SK-N-SH treated with all-trans-retinoic acid at 6 μM for 48 hours (cell line): ENCODE data around the gene ARL6IP4.

ENCODE experiments used
- ARNTL ChIP-seq: fragments of 450-650 bp; formaldehyde crosslinking; IDR thresholded peaks from 2 replicates; pipeline ENCODE4 v1.5.0; 2020; ENCODE audit warnings: low read depth, mild to moderate bottlenecking, moderate library complexity, borderline replicate concordance
- BACH2 ChIP-seq: fragments of 250-450 bp; sonication (Bioruptor Pico); IDR thresholded peaks from 2 replicates; pipeline ENCODE4 v1.9.0; 2021; ENCODE audit warnings: mild to moderate bottlenecking, borderline replicate concordance
- CSDC2 ChIP-seq: fragments of 250-450 bp; sonication (Bioruptor Pico); IDR thresholded peaks from 2 replicates; pipeline ENCODE4 v1.5.0; 2020; ENCODE audit warnings: mild to moderate bottlenecking, moderate library complexity
- GLIS3 ChIP-seq: fragments of 250-450 bp; sonication (Bioruptor Pico); IDR thresholded peaks from 2 replicates; pipeline ENCODE4 v1.5.0; 2020; ENCODE audit warnings: mild to moderate bottlenecking, moderate library complexity
- OSR1 ChIP-seq: fragments of 250-450 bp; sonication (Bioruptor Pico); IDR thresholded peaks from 2 replicates; pipeline ENCODE4 v1.8.0; 2022; ENCODE audit warnings: moderate library complexity, mild to moderate bottlenecking, inconsistent platforms
- PPARA ChIP-seq: fragments of 250-450 bp; sonication (Bioruptor Pico); IDR thresholded peaks from 2 replicates; pipeline ENCODE4 v1.5.0; 2020; ENCODE audit warnings: mild to moderate bottlenecking, borderline replicate concordance
- RARB ChIP-seq: fragments of 250-450 bp; sonication (Bioruptor Pico); IDR thresholded peaks from 2 replicates; pipeline ENCODE4 v1.8.0; 2021; ENCODE audit warnings: mild to moderate bottlenecking, moderate library complexity
- TOX ChIP-seq: fragments of 250-450 bp; sonication (Bioruptor Pico); IDR thresholded peaks from 2 replicates; pipeline ENCODE4 v1.8.0; 2021; ENCODE audit warnings: mild to moderate bottlenecking, moderate library complexity, borderline replicate concordance
- ZC3H10 ChIP-seq: fragments of 250-450 bp; sonication (Bioruptor Pico); IDR thresholded peaks from 2 replicates; pipeline ENCODE4 v1.5.1; 2021; ENCODE audit warnings: mild to moderate bottlenecking, moderate library complexity
- ZFP30 ChIP-seq: fragments of 450-650 bp; formaldehyde crosslinking; IDR thresholded peaks from 2 replicates; pipeline ENCODE4 v1.5.0; 2022; ENCODE audit warnings: mild to moderate bottlenecking, moderate library complexity
- ZNF8 ChIP-seq: fragments of 450-650 bp; formaldehyde crosslinking; IDR thresholded peaks from 2 replicates; pipeline ENCODE4 v1.5.0; 2020; ENCODE audit warnings: mild to moderate bottlenecking, moderate library complexity
- TF ChIP-seq, protein P1 (sequence below): fragments of 250-450 bp; sonication (Bioruptor Pico); IDR thresholded peaks from 2 replicates; pipeline ENCODE4 v1.8.0; 2020; ENCODE audit warnings: mild to moderate bottlenecking, moderate library complexity, borderline replicate concordance
- TF ChIP-seq, protein P2 (sequence below): fragments of 250-450 bp; sonication (Bioruptor Pico); IDR thresholded peaks from 2 replicates; pipeline ENCODE4 v1.5.1; 2020; ENCODE audit warnings: low read depth, mild to moderate bottlenecking, moderate library complexity

DNA sequence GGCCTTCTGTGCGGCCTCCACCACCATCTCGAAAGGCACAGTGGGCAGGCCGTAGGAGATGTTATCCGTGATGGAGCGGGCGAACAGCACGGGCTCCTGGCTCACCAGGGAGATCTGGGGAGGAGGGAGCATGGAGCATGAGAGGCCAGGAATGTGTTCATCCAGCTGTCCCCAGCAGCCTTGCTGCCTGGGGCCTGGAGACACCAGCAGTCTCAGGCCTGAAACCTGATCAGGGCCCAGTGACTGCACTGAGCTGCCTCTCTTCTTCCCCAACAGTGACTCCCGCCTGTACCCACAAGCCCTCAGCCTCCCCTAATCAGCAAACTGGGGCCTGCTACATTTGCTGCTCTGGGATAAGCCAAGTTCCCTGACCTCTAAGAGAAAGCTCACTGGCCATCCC, 45.2 kb upstream of the ARL6IP4 start:
- no peak for TF ChIP-seq PPARA (CRISPR knock-in tag)
- no peak for TF ChIP-seq CSDC2 (CRISPR knock-in tag)
- TF ChIP-seq, protein P1, sequence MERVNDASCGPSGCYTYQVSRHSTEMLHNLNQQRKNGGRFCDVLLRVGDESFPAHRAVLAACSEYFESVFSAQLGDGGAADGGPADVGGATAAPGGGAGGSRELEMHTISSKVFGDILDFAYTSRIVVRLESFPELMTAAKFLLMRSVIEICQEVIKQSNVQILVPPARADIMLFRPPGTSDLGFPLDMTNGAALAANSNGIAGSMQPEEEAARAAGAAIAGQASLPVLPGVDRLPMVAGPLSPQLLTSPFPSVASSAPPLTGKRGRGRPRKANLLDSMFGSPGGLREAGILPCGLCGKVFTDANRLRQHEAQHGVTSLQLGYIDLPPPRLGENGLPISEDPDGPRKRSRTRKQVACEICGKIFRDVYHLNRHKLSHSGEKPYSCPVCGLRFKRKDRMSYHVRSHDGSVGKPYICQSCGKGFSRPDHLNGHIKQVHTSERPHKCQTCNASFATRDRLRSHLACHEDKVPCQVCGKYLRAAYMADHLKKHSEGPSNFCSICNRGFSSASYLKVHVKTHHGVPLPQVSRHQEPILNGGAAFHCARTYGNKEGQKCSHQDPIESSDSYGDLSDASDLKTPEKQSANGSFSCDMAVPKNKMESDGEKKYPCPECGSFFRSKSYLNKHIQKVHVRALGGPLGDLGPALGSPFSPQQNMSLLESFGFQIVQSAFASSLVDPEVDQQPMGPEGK = no peak
- TF ChIP-seq GLIS3 (CRISPR knock-in tag) = no peak
- no peak for TF ChIP-seq ARNTL (CRISPR knock-in tag)
- TF ChIP-seq, protein P2, sequence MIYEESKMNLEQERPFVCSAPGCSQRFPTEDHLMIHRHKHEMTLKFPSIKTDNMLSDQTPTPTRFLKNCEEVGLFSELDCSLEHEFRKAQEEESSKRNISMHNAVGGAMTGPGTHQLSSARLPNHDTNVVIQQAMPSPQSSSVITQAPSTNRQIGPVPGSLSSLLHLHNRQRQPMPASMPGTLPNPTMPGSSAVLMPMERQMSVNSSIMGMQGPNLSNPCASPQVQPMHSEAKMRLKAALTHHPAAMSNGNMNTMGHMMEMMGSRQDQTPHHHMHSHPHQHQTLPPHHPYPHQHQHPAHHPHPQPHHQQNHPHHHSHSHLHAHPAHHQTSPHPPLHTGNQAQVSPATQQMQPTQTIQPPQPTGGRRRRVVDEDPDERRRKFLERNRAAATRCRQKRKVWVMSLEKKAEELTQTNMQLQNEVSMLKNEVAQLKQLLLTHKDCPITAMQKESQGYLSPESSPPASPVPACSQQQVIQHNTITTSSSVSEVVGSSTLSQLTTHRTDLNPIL = no peak
- TF ChIP-seq ZNF8 (CRISPR knock-in tag) = no peak
- TF ChIP-seq TOX = no peak
- TF ChIP-seq RARB (CRISPR knock-in tag) = no peak
- no peak for TF ChIP-seq ZFP30 (CRISPR knock-in tag)
- TF ChIP-seq OSR1 = no peak
- TF ChIP-seq BACH2 (CRISPR knock-in tag) = no peak
- TF ChIP-seq ZC3H10 (CRISPR knock-in tag) = no peak
